ENCODE results near the gene FMN1. TPM values are rescaled to one million over a fixed set of nuclear protein-coding genes. Genes with fewer than 3 reads are reported as not detected.

The FMN1 gene
- total RNA-seq, 1 donor from 2014 or later, result 4.2 TPM

DNA sequence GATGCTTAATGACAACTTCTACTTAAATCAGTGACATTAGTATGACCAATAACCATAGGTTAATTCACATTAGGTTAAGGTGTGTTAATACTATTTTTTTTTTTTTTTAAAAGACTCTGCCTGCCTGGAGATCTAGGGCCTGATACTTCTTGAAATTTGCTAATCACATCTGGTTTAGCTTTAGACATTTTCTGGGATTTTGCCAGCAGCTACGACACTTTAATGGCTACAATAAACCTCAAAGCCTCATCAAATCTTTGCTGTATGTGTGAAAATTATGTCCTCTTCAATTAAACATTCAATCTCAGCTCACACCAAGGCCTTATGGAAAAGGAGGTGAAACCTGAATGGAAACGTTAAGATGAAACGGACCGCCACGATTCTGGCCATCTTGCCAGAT lies 308.8 kb downstream of the FMN1 start:
- Mint-ChIP-seq H3K4me3 (ENCODE audit: unreplicated experiment) (no peak overlapping the region), H3K27ac (ENCODE audit: unreplicated experiment) (no peak overlapping the region), H3K36me3 (ENCODE audit: unreplicated experiment) (no peaks in the 10 kb centered on the region), H3K4me1 (ENCODE audit: unreplicated experiment) (no peaks in the 10 kb centered on the region), H3K9me3 (ENCODE audit: unreplicated experiment) (peaks cover 5% of the 10 kb centered on the region), H3K27me3 (ENCODE audit: unreplicated experiment) (no peaks in the 10 kb centered on the region)
- TF ChIP-seq, protein P1, sequence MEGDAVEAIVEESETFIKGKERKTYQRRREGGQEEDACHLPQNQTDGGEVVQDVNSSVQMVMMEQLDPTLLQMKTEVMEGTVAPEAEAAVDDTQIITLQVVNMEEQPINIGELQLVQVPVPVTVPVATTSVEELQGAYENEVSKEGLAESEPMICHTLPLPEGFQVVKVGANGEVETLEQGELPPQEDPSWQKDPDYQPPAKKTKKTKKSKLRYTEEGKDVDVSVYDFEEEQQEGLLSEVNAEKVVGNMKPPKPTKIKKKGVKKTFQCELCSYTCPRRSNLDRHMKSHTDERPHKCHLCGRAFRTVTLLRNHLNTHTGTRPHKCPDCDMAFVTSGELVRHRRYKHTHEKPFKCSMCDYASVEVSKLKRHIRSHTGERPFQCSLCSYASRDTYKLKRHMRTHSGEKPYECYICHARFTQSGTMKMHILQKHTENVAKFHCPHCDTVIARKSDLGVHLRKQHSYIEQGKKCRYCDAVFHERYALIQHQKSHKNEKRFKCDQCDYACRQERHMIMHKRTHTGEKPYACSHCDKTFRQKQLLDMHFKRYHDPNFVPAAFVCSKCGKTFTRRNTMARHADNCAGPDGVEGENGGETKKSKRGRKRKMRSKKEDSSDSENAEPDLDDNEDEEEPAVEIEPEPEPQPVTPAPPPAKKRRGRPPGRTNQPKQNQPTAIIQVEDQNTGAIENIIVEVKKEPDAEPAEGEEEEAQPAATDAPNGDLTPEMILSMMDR (IDR thresholded peaks at IDR 0.05), result no peak
- no peak for DNase-seq (ENCODE audit: extremely low spot score, unreplicated experiment)

DNA sequence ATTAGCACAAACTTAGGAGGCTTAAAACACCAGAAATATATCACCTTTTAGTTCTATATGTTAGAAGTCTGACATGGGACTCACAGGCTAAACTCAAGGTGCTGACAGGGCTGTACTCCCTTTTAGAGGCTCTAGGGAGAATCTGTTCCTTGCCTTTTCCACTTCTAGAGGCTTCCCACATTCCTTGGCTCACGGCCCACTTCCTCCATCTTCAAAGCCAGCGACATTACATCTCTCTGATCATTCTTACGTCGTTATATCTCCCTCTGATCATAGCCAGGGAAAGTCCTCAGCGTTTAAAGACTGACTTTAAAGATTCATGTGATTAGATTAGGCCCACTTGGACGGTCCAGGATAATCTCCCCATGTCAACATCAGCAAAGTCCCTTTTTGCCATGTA lies 310.4 kb downstream of the FMN1 start:
- Mint-ChIP-seq H3K36me3 (ENCODE audit: unreplicated experiment) (no peaks in the 10 kb centered on the region), H3K4me3 (ENCODE audit: unreplicated experiment) (no peak overlapping the region), H3K4me1 (ENCODE audit: unreplicated experiment) (peaks cover 6% of the 10 kb centered on the region), H3K27me3 (ENCODE audit: unreplicated experiment) (no peaks in the 10 kb centered on the region), H3K27ac (ENCODE audit: unreplicated experiment) (no peak overlapping the region), H3K9me3 (ENCODE audit: unreplicated experiment) (no peaks in the 10 kb centered on the region)
- no peak for DNase-seq (ENCODE audit: extremely low spot score, unreplicated experiment)
- TF ChIP-seq, protein P1 (IDR thresholded peaks at IDR 0.05), result no peak

DNA sequence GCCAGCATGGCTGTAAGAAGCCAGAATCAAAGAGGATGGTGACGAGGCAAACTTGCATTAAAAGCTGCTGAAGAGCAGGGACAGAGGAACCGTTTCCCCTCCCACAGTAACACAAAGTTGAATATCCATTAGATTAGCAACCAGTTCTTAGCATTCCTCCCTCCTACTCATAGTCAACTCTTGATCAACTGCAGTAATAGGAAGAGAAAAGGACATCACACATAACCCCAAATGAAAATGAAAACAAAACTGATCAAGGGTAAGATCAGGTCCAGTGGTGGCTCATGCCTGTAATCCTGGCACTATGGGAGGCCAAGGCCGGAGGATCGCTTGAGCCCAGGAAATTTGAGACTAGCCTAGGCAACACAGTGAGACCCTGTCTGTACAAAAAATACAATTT lies 311.6 kb downstream of the FMN1 start:
- H3K27me3 Mint-ChIP-seq (ENCODE audit: unreplicated experiment), result no peaks in the 10 kb centered on the region

DNA sequence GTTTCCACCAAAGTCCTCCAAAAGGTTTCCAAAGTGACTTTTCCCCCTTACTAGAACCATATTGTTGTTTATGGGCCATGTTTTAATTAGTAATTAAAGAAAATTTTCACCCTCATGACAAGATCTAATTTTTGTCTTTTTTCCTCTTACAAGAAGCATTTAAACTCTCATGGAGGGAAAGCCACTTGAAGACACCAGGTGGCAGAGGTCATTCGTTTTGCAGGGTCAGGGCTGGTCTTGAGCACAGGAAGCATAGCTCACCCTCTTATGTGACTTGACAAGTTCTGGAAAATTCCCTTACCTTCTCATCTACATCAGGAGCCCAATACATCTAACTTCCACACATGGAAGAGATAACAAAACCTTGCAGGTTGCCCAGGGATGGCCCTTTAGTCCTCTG lies 313.0 kb downstream of the FMN1 start:
- Mint-ChIP-seq H3K36me3 (ENCODE audit: unreplicated experiment) (no peaks in the 10 kb centered on the region), H3K4me1 (ENCODE audit: unreplicated experiment) (peaks cover 14% of the 10 kb centered on the region), H3K9me3 (ENCODE audit: unreplicated experiment) (no peaks in the 10 kb centered on the region), H3K27ac (ENCODE audit: unreplicated experiment) (no peak overlapping the region), H3K4me3 (ENCODE audit: unreplicated experiment) (no peak overlapping the region), H3K27me3 (ENCODE audit: unreplicated experiment) (no peaks in the 10 kb centered on the region)
- no peak for DNase-seq (ENCODE audit: extremely low spot score, unreplicated experiment)
- TF ChIP-seq, protein P1 (IDR thresholded peaks at IDR 0.05), result no peak

More for the DNA sequence above, 311.6 kb downstream of the FMN1 start:
- Mint-ChIP-seq H3K27ac (ENCODE audit: unreplicated experiment) (no peak overlapping the region), H3K36me3 (ENCODE audit: unreplicated experiment) (no peaks in the 10 kb centered on the region), H3K4me1 (ENCODE audit: unreplicated experiment) (peaks cover 14% of the 10 kb centered on the region), H3K4me3 (ENCODE audit: unreplicated experiment) (no peak overlapping the region), H3K9me3 (ENCODE audit: unreplicated experiment) (no peaks in the 10 kb centered on the region)
- no peak for DNase-seq (ENCODE audit: extremely low spot score, unreplicated experiment)
- TF ChIP-seq, protein P1 (IDR thresholded peaks at IDR 0.05), result no peak

DNA sequence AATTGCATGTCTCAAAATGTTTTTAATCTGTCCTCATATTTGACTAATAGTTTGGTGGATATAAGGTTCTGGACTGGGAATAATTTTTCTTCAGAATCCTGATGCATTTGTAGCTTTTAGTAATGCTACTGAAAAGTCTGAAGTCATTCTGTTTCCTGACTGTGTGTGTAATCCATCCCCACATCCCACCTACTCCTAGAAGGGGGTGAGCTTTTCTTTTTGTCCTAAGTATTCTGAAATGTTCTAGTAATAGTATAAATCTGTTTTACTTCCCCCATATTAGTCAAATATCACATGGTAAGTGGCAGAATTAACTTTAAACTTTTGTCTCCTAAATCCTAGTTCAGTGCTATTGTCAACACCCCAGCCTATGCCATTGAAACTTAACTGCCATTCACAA lies 313.9 kb downstream of the FMN1 start:
- Mint-ChIP-seq H3K4me1 (ENCODE audit: unreplicated experiment) (peaks cover 14% of the 10 kb centered on the region), H3K27me3 (ENCODE audit: unreplicated experiment) (no peaks in the 10 kb centered on the region)

More for the DNA sequence above, 313.9 kb downstream of the FMN1 start:
- H3K36me3 Mint-ChIP-seq (ENCODE audit: unreplicated experiment), result no peaks in the 10 kb centered on the region
- TF ChIP-seq, protein P1 (IDR thresholded peaks at IDR 0.05), result no peak
- no peak overlapping the region for H3K27ac Mint-ChIP-seq (ENCODE audit: unreplicated experiment)
- no peak for DNase-seq (ENCODE audit: extremely low spot score, unreplicated experiment)
- H3K9me3 Mint-ChIP-seq (ENCODE audit: unreplicated experiment), result no peaks in the 10 kb centered on the region
- H3K4me3 Mint-ChIP-seq (ENCODE audit: unreplicated experiment), result no peak overlapping the region

Measured in osteocyte (in vitro differentiated cells).